PC-9 (cell line): ENCODE data around the gene SBNO2. TPM values are rescaled to one million over a fixed set of nuclear protein-coding genes. Genes with fewer than 3 reads are reported as not detected.

Experiments used
- BruUV-seq: library from RNA; stranded (reverse); fragments of 400-500 nt; replicated peaks from 2 replicates; lab custom pipeline; 2021; lab: Mats Ljungman, UMichigan
- CTCF ChIA-PET: fragments of 300-600 bp; sonication (Branson Sonifier 250); formaldehyde crosslinking; loops from one replicate; lab custom pipeline; 2022; ENCODE audit warnings: antibody characterized with exemption; lab: Charles Lee
- POLR2A ChIA-PET: fragments of 300-600 bp; sonication (Branson Sonifier 250); formaldehyde crosslinking; loops from one replicate; lab custom pipeline; 2022; ENCODE audit warnings: antibody characterized with exemption; ENCODE audit not compliant: unreplicated experiment; lab: Charles Lee
- DNase-seq, 2 experiments: peaks; one replicate each; pipeline versions ENCODE4 v3.0.0 to v3.0.0-alpha.2; 2015 to 2022; ENCODE audit warnings: mixed read lengths in 1 of 2
- H2AFZ ChIP-seq: fragments of 200-600 bp; sonication (generic); 2 replicates; pipeline ENCODE4 v1.8.1; 2017; ENCODE audit warnings: antibody characterized with exemption
- H3F3A ChIP-seq: fragments of 200-600 bp; sonication (generic); 2 replicates; pipeline ENCODE4 v1.8.1; 2017; ENCODE audit warnings: antibody characterized with exemption, mild to moderate bottlenecking, low read depth; ENCODE audit not compliant: insufficient read depth
- H3K27ac ChIP-seq: fragments of 200-600 bp; sonication (generic); 2 replicates; pipeline ENCODE4 v1.6.1; 2016; ENCODE audit warnings: mixed run types
- H3K27me3 ChIP-seq: fragments of 200-600 bp; sonication (generic); 2 replicates; pipeline ENCODE4 v1.6.1; 2016; ENCODE audit warnings: low read depth, mixed run types; ENCODE audit not compliant: insufficient read depth
- H3K36me3 ChIP-seq: fragments of 200-600 bp; sonication (generic); 2 replicates; pipeline ENCODE4 v1.6.1; 2016; ENCODE audit warnings: low read depth, mixed run types
- H3K4me1 ChIP-seq: fragments of 200-600 bp; sonication (generic); replicated peaks from 2 replicates; pipeline ENCODE4 v1.6.1; 2016; ENCODE audit warnings: mixed run types; ENCODE audit not compliant: insufficient read depth
- H3K4me2 ChIP-seq: fragments of 200-600 bp; sonication (generic); 2 replicates; pipeline ENCODE4 v1.6.1; 2017; ENCODE audit warnings: mixed run types
- H3K4me3 ChIP-seq: fragments of 200-600 bp; sonication (generic); 2 replicates; pipeline ENCODE4 v1.6.1; 2016; ENCODE audit warnings: mixed run types
- H3K79me2 ChIP-seq: fragments of 200-600 bp; sonication (generic); 2 replicates; pipeline ENCODE4 v1.6.1; 2017; ENCODE audit warnings: low read depth, mixed run types
- H3K9me2 ChIP-seq: fragments of 200-600 bp; sonication (generic); 2 replicates; pipeline ENCODE4 v1.8.1; 2017; ENCODE audit warnings: mild to moderate bottlenecking; ENCODE audit not compliant: insufficient read depth
- H3K9me3 ChIP-seq: fragments of 200-600 bp; sonication (generic); 2 replicates; pipeline ENCODE4 v1.8.1; 2016; ENCODE audit warnings: low read depth; ENCODE audit not compliant: insufficient read depth
- H4K20me1 ChIP-seq: fragments of 200-600 bp; sonication (generic); 2 replicates; pipeline ENCODE4 v1.8.1; 2017; ENCODE audit not compliant: insufficient read depth
- EZH2 ChIP-seq: fragments of 200-600 bp; sonication (generic); IDR thresholded peaks from 2 replicates; pipeline ENCODE4 v1.8.0; 2017; ENCODE audit warnings: antibody characterized with exemption, low read depth
- intact Hi-C: fragments of 100-400 bp; cut with micrococcal nuclease; formaldehyde crosslinking; loops from one replicate; pipeline ENCODE4 v1.10.0; 2022; ENCODE audit not compliant: unreplicated experiment
- total RNA-seq: library from RNA; stranded (reverse); gene quantifications from 2 replicates; pipeline ENCODE4 v1.2.3, GENCODE V29; 2021
- TF ChIP-seq, protein P1 (sequence below): fragments of 200-600 bp; sonication (generic); conservative IDR thresholded peaks from 2 replicates; pipeline ENCODE4 v1.6.1; 2017; ENCODE audit warnings: mixed run types, antibody characterized with exemption, mild to moderate bottlenecking, moderate library complexity

The SBNO2 gene
- total RNA-seq, 1 experiment from 2014 or later = 82.4 TPM

DNA sequence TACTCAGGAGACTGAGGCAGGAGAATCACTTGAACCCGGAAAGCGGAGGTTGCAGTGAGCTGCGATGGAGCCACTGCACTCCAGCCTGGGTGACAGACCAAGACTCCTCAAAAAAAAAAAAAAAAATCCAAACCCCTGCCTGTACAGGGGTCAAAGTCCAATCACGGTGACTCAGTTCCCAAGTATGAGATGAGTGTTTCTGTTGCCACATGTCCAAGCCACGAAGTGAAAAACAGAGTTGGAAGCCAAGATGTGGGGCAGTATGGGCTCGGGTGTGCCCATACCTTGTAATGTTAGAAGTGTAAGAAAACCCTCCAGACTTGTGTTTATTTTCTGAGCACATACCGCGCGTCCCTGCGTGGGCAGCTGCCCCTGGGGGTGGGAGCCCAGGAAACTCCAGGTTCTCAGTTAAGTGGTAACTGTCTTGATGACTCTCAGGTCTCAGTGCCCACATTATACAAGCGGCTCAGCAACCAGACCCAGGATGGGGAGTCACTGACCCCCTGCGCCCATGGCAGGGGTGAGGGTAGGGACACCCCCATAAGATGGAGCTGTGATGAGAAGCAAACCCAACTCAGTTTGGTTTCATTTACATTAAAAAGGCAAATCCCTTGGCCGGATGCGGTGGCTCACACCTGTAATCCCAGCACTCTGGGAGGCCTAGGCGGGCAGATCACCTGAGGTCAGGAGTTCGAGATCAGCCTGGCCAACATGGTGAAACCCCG is 71.5 kb downstream of the SBNO2 start:
- H3F3A ChIP-seq = peaks cover 82% of the 10 kb centered on the region
- ChIA-PET POLR2A (interaction anchor here (0.5 to 0.7 kb wide), 4 partner anchors 28 to 118 kb away, joined by 3 to 17 read pairs (median 4); no protein-coding TSS in a partner anchor), CTCF (interaction anchor here (0.6 to 0.7 kb wide), 3 partner anchors 53 to 317 kb away, joined by 3 to 4 read pairs (median 3); no protein-coding TSS in a partner anchor)
- peak overlapping the region; percentile 97 for H3K27ac ChIP-seq
- BruUV-seq = no TSS peak
- peaks cover 26% of the 10 kb centered on the region for H4K20me1 ChIP-seq
- intact Hi-C loops = loop anchor here (2.0 to 5.0 kb wide), 4 partner anchors 35 to 86 kb away; partner anchors contain the start of gene ARHGAP45
- no peaks in the 10 kb centered on the region for H3K27me3 ChIP-seq
- peak; percentile 84 to 97 for DNase-seq
- peaks cover 19% of the 10 kb centered on the region for H3K79me2 ChIP-seq
- peak overlapping the region; percentile 82 for H3K4me2 ChIP-seq
- H3K4me3 ChIP-seq = peak overlapping the region; percentile 49; the same call in 1 of the 2 replicates
- no peaks in the 10 kb centered on the region for H3K36me3 ChIP-seq
- TF ChIP-seq, protein P1, sequence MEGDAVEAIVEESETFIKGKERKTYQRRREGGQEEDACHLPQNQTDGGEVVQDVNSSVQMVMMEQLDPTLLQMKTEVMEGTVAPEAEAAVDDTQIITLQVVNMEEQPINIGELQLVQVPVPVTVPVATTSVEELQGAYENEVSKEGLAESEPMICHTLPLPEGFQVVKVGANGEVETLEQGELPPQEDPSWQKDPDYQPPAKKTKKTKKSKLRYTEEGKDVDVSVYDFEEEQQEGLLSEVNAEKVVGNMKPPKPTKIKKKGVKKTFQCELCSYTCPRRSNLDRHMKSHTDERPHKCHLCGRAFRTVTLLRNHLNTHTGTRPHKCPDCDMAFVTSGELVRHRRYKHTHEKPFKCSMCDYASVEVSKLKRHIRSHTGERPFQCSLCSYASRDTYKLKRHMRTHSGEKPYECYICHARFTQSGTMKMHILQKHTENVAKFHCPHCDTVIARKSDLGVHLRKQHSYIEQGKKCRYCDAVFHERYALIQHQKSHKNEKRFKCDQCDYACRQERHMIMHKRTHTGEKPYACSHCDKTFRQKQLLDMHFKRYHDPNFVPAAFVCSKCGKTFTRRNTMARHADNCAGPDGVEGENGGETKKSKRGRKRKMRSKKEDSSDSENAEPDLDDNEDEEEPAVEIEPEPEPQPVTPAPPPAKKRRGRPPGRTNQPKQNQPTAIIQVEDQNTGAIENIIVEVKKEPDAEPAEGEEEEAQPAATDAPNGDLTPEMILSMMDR = no peak
- TF ChIP-seq EZH2 = no peak
- H3K9me3 ChIP-seq = peaks cover 8% of the 10 kb centered on the region; the same call in 1 of the 2 replicates
- H3K4me1 ChIP-seq = peaks cover 81% of the 10 kb centered on the region
- H2AFZ ChIP-seq = no peak overlapping the region
- no peaks in the 10 kb centered on the region for H3K9me2 ChIP-seq

DNA sequence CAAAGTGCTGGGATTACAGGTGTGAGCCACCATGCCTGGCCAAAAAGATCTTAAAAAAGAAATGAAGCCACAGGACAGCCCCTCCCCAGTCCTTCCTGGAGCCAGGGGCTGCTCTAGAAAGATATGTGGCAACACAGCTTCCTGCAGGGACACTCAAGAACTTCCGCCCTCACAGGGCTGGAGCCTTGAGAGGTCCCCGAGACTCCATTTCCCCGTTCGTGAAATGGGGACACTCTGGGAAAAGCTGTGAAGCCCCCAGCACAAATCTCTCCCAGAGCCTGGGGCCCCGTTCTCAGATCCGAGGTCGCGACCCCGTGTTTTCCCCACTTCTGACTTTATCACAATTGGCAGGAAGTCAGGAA is 72.8 kb downstream of the SBNO2 start:
- H3K4me3 ChIP-seq = no peak overlapping the region
- TF ChIP-seq, protein P1 = no peak
- TF ChIP-seq EZH2 = no peak
- intact Hi-C loops = loop anchor here (5.0 kb wide), 2 partner anchors 34 to 81 kb away; partner anchors contain the start of gene ARHGAP45
- H3F3A ChIP-seq = peaks cover 75% of the 10 kb centered on the region
- no peaks in the 10 kb centered on the region for H3K9me2 ChIP-seq
- peaks cover 8% of the 10 kb centered on the region; the same call in 1 of the 2 replicates for H3K9me3 ChIP-seq
- peak overlapping the region; percentile 97 for H3K27ac ChIP-seq
- H3K79me2 ChIP-seq = peaks cover 19% of the 10 kb centered on the region
- no peaks in the 10 kb centered on the region for H3K27me3 ChIP-seq
- DNase-seq = no peak
- CTCF ChIA-PET = no interaction called here
- peaks cover 13% of the 10 kb centered on the region for H4K20me1 ChIP-seq
- H3K36me3 ChIP-seq = no peaks in the 10 kb centered on the region
- no peak overlapping the region for H2AFZ ChIP-seq
- BruUV-seq = no TSS peak
- H3K4me2 ChIP-seq = peak overlapping the region; percentile 82
- POLR2A ChIA-PET = interaction anchor here (0.6 kb wide), 2 partner anchors 161 to 426 kb away, joined by 3 to 16 read pairs; no protein-coding TSS in a partner anchor
- H3K4me1 ChIP-seq = peaks cover 74% of the 10 kb centered on the region

DNA sequence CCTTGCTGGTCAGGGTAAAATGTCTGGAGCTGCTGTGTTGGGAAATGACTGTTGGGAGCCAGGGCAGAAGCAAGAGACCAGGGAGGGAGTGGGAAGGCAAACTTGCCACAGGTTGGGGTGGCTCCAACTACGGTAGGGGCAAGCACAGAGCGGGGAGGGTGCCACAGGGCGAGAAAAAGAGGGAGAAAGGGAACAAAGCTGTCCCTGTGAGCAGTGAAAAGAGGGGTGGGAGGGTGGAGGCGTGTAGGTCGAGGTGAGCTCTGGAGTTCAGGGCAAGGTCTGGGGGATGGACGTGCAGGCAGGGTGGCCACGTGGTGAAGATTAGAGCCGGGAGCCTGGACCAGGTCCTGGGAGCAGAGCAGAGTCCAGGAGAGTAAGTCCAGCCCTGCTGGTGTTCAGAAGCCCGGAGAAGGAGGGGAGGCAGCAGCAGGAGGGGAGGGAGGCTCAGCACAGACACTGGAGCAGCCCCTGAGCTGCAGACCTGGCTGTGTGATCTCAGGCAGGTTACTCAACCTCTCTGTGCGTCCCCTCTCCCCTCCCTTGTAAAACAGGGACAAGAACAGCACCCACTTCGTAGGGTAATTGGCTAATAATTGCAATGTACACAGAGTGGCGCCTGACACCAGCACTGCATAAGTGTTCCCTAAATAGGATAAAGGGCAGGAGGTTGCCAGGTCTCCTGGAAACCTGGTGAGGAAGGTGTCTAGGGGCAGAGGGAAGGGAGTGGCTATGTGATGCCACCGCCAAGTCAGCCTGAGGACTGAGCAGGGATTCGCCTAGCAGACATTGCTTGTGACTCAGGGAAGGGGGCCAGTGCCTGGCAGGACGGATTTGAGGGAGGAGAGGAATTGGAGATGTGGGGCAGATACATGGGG is 75.7 kb downstream of the SBNO2 start:
- DNase-seq = peak; percentile 81 to 93
- ChIA-PET POLR2A (interaction anchor here (0.7 kb wide), 1 partner anchor 58 kb away, joined by 22 read pairs; the partner anchor contains the start of gene ABCA7), CTCF (no interaction called here)
- peak overlapping the region; percentile 69 for H3K4me2 ChIP-seq
- H3K27me3 ChIP-seq = no peaks in the 10 kb centered on the region
- peaks cover 8% of the 10 kb centered on the region; the same call in 1 of the 2 replicates for H3K9me3 ChIP-seq
- H4K20me1 ChIP-seq = peaks cover 13% of the 10 kb centered on the region
- peaks cover 63% of the 10 kb centered on the region for H3F3A ChIP-seq
- H3K79me2 ChIP-seq = peaks cover 21% of the 10 kb centered on the region
- peak overlapping the region; percentile 53; the same call in 1 of the 2 replicates for H2AFZ ChIP-seq
- no TSS peak for BruUV-seq
- H3K4me1 ChIP-seq = peaks cover 66% of the 10 kb centered on the region
- H3K27ac ChIP-seq = peak overlapping the region; percentile 97
- no peaks in the 10 kb centered on the region for H3K36me3 ChIP-seq
- intact Hi-C loops = loop anchor here (5.0 kb wide), 1 partner anchor 34 kb away; no protein-coding TSS in a partner anchor
- no peak for TF ChIP-seq EZH2
- TF ChIP-seq, protein P1 = no peak
- H3K9me2 ChIP-seq = no peaks in the 10 kb centered on the region
- H3K4me3 ChIP-seq = peak overlapping the region; percentile 19; the same call in 1 of the 2 replicates
